Measurements from ENCODE around the gene DOCK10.

DNA sequence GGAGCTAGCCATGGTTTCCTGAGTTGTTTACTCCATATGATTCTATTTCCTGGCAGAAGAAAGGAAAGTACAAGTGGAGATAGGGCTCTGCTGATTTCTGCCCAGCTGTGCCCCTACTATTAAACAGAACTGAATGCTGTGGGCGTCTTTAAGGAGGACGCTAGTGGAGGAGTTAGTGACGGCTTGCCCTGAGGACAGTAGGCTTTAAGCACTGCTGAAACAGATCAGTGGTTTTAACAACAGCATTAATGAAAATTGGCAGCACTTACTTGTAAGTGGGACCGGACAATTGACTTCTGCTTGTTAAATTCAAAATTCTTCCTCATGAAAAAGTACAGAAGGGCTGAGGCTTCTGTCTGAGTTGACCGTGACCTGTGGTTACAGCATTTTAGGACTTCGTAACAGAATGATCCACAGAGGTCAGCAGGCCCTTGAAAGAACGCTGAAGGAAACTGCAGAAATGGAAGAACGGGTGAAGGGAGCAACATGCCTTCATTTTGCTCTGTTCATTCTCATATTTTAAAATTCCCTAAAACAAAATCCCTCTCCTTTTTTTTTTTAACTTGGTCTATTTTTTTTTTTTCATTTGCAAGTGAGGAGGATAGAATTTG is 245.5 kb downstream of the DOCK10 start:
- TF ChIP-seq CTCF (IDR thresholded peaks at IDR 0.05) = no peak
- no peak for TF ChIP-seq POLR2A (IDR thresholded peaks at IDR 0.05)

All from testis (tissue), 2 donors.